HG03342 (cell line): ENCODE measurements around the gene LDHD.

Source experiments
- ATAC-seq: cut with Tn5 transposase; IDR thresholded peaks from one replicate; pipeline ENCODE4 v1.9.1; 2021; ENCODE audit warnings: mild to moderate bottlenecking, moderate library complexity; ENCODE audit not compliant: unreplicated experiment

The LDHD gene

DNA sequence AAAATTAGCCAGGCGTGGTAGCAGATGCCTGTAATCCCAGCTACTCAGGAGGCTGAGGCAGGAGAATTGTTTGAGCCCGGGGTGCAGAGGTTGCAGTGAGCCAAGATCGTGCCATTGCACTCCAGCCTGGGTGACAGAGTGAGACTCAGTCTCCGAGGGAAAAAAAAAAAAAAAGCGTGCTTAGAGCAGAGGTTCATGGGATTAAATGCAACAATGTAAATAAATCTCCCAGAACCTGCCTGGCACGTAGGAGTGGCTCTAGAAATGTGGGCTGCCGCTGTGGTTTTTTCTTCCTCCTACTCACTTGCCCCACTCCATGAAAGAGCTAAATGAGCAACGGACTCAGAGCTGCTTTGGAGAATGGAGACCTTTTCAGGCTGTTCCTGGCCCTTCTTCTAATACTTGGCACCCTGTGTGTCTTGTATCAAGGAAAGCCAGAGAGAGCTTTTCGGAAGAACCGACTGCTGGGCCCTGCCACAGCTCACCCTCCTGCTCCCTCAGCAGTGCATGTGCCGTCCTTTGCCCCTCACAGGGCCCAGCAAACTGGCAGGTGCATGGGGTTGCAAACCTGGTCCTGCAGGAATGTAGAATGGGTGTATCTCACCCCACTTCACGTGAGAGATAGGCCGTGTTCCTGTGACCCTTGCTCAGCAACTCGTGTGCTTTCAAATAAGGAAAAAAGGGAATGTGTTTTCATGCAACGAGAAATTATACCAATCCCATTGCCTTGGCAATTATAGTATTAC, 52.0 kb downstream of the LDHD start:
- no peak for ATAC-seq

GRCh38 chr16:75063549-75064088, 53.0 kb downstream of the LDHD start:
- ATAC-seq = no peak

- ATAC-seq = no peak
Observed at GRCh38 chr16:75062976-75063346, 53.6 kb downstream of the LDHD start.

- ATAC-seq = no peak
Observed at GRCh38 chr16:75062135-75062975, 54.2 kb downstream of the LDHD start.
